ENCODE data around the gene RNPC3.

Gene RNPC3

DNA sequence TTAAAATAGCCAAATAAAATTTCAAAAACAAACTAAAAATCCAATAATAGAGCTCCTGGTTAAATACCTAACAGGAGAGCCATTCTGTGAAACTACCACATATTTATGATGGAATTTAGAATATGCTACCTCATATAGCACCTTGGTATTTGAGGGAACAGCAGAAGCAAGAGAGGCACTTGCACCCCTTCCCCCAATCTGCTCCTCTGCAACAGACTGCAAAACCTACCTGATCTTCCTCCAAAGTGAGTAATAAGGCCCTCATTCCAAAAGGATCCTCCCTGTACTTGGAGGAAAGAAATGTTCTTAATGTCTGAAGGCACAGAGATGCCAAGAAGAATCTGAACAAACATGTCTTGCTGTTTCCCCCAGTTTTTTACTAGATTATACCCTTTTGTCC lies 28.1 kb upstream of the RNPC3 start:
- Histone ChIP-seq H3K4me3 (ENCODE audit: low read depth, low read length) (no peak overlapping the region), H3K36me3 (no peaks in the 10 kb centered on the region), H3K27me3 (ENCODE audit: insufficient read depth, low read depth, severe bottlenecking) (no peaks in the 10 kb centered on the region), H3K9me3 (ENCODE audit: severe bottlenecking) (no peaks in the 10 kb centered on the region), H3K27ac (no peak overlapping the region)
- DNase-seq: no peak
- TF ChIP-seq, protein P1, sequence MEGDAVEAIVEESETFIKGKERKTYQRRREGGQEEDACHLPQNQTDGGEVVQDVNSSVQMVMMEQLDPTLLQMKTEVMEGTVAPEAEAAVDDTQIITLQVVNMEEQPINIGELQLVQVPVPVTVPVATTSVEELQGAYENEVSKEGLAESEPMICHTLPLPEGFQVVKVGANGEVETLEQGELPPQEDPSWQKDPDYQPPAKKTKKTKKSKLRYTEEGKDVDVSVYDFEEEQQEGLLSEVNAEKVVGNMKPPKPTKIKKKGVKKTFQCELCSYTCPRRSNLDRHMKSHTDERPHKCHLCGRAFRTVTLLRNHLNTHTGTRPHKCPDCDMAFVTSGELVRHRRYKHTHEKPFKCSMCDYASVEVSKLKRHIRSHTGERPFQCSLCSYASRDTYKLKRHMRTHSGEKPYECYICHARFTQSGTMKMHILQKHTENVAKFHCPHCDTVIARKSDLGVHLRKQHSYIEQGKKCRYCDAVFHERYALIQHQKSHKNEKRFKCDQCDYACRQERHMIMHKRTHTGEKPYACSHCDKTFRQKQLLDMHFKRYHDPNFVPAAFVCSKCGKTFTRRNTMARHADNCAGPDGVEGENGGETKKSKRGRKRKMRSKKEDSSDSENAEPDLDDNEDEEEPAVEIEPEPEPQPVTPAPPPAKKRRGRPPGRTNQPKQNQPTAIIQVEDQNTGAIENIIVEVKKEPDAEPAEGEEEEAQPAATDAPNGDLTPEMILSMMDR (IDR thresholded peaks at IDR 0.05; ENCODE audit: low read depth, low read length): no peak

DNA sequence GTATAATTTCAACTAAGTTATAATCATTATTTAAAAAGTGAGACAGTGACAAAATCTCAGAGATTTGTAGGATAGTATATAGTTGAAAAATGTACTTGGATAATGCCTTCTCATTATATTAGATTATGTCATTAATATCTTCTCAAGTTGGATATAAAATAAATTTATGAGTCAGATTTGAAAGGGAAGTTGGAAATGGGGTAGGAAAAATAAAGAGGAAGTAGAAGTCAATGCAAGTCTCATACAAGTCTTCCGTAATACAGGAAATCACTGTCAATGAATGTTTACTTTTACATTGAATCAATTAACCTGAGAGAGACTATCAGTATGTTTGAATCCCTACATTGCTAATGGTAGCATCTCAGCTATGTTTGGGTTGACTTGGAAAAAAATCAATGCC lies 16.2 kb upstream of the RNPC3 start:
- Histone ChIP-seq H3K36me3 (no peaks in the 10 kb centered on the region), H3K27ac (no peak overlapping the region), H3K27me3 (ENCODE audit: insufficient read depth, low read depth, severe bottlenecking) (no peaks in the 10 kb centered on the region), H3K9me3 (ENCODE audit: severe bottlenecking) (no peaks in the 10 kb centered on the region), H3K4me3 (ENCODE audit: low read depth, low read length) (no peak overlapping the region)
- TF ChIP-seq, protein P1 (IDR thresholded peaks at IDR 0.05; ENCODE audit: low read depth, low read length): no peak
- no peak for DNase-seq

DNA sequence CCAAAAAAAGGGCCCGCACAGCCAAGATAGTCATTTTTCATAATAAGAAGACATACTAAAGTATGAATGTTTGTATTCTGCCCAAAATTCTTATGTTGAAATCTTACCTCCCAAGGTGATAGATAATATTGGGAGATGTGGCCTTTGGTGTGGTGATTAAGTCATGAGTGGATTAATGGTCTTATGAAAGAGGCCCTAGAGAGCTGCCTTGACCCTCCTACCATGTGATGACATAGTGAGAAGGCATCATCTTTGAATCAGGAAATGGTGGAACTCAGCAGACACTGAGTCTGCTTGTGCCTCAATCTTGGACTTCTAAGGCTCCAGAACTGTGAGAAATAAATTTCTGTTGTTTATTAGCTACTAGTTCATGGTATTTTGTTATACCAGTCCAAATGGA lies 11.8 kb upstream of the RNPC3 start:
- no peak for DNase-seq
- H3K36me3 ChIP-seq: no peaks in the 10 kb centered on the region
- TF ChIP-seq, protein P1 (IDR thresholded peaks at IDR 0.05; ENCODE audit: low read depth, low read length): no peak

DNA sequence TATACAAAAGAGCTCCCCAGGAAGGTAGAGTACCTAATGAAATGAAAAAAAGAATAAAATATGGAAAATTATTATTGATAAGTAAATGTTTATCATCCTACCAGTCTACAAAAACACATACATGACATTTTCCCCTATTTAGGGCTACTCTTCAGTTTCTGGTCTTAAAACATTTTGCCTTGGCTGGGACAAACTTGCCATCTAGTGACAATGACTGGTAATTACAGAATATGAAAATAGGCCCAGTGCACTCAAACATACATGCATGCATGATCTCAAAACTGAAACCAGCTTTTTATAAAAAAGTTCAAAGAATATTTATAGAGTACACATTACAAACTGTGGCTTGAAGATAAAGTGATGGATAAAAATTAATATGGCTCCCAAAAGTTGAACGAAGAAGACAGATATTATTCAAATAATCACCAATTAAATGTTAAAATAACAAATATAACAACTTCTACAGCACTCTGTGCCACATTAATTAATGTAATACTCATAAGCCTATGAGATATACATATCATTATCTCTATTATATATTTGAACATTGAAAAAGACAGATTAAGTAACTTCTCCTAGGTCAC lies 10.5 kb upstream of the RNPC3 start:
- no peaks in the 10 kb centered on the region for H3K27me3 ChIP-seq (ENCODE audit: insufficient read depth, low read depth, severe bottlenecking)
- DNase-seq: no peak
- H3K27ac ChIP-seq: no peak overlapping the region
- no peaks in the 10 kb centered on the region for H3K36me3 ChIP-seq
- no peak overlapping the region for H3K4me3 ChIP-seq (ENCODE audit: low read depth, low read length)
- TF ChIP-seq, protein P1 (IDR thresholded peaks at IDR 0.05; ENCODE audit: low read depth, low read length): peak; percentile 40; the same call in 1 of the 2 replicates
- H3K9me3 ChIP-seq (ENCODE audit: severe bottlenecking): no peaks in the 10 kb centered on the region

More for the DNA sequence above, 11.8 kb upstream of the RNPC3 start:
- Histone ChIP-seq H3K27ac (no peak overlapping the region), H3K9me3 (ENCODE audit: severe bottlenecking) (no peaks in the 10 kb centered on the region), H3K4me3 (ENCODE audit: low read depth, low read length) (no peak overlapping the region), H3K27me3 (ENCODE audit: insufficient read depth, low read depth, severe bottlenecking) (no peaks in the 10 kb centered on the region)

DNA sequence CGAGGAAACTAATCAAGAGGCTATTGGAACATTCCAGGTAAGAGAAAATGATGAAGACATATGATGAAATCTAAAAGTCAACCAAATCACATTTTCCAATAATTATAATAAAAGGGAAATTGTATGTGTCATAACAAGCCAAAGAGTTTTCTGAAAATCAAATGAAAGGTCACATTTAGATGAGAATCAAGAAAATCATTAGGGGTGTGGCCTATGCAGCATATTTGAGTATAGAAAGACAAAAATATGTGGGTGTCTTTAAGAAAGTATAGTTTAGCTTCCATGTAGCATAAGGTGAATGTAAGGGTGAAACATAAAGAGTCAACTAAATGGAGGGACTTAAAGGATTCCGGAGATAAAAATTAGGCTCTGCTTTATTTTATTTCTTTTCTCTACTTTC lies 9.2 kb upstream of the RNPC3 start:
- Histone ChIP-seq H3K4me3 (ENCODE audit: low read depth, low read length) (no peak overlapping the region), H3K9me3 (ENCODE audit: severe bottlenecking) (no peaks in the 10 kb centered on the region), H3K27ac (no peak overlapping the region), H3K27me3 (ENCODE audit: insufficient read depth, low read depth, severe bottlenecking) (no peaks in the 10 kb centered on the region), H3K36me3 (no peaks in the 10 kb centered on the region)
- DNase-seq: no peak
- TF ChIP-seq, protein P1 (IDR thresholded peaks at IDR 0.05; ENCODE audit: low read depth, low read length): no peak

DNA sequence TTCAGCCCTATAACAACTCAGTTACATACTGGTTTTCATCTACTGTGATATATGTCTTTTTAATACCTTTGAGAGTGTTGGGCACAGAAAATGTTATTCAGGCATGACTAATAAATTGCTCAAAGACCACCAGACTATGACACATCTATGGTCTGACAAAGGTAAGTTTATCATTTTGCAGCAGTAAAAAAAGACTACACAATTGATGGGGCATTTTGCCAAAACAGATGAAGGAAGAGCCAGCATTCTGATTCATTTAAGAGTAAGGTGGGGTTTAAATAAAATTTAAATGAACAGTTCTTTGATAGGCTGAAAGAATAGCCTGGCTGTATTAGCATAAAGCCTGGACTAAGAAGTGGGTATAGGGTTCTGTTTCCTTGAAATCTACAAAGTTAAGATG lies 8.8 kb upstream of the RNPC3 start:
- no peak for DNase-seq
- TF ChIP-seq, protein P1 (IDR thresholded peaks at IDR 0.05; ENCODE audit: low read depth, low read length): no peak
- Histone ChIP-seq H3K4me3 (ENCODE audit: low read depth, low read length) (no peak overlapping the region), H3K27ac (no peak overlapping the region), H3K27me3 (ENCODE audit: insufficient read depth, low read depth, severe bottlenecking) (no peaks in the 10 kb centered on the region), H3K36me3 (no peaks in the 10 kb centered on the region), H3K9me3 (ENCODE audit: severe bottlenecking) (no peaks in the 10 kb centered on the region)
